ENCODE results near the gene CRIP2. TPM values are rescaled to one million over a fixed set of nuclear protein-coding genes. Genes with fewer than 3 reads are reported as not detected.

CRIP2 gene
- total RNA-seq: 10 to 100 TPM; 23.1 to 46.5 (median 30.2) TPM
- 10 to 100 TPM; 28.5 to 71.8 (median 47.3) TPM for polyA plus RNA-seq
- long read RNA-seq, donor 1, transcript CRIP2-201 (8 exons, 1,857 nt): major isoform, 13 of 28 reads
- long read RNA-seq, donor 1, partial matches to known transcripts: 6 of 28 reads
- long read RNA-seq, donor 1, other reads (novel, unspliced or antisense): 4 of 28 reads
- long read RNA-seq, donor 2, transcript CRIP2-201 (8 exons, 1,857 nt): major isoform, 40 of 49 reads
- long read RNA-seq, donor 2, partial matches to known transcripts: 4 of 49 reads
- long read RNA-seq, donor 2, other reads (novel, unspliced or antisense): 1 of 49 reads

- Histone ChIP-seq H3K4me3 (peak within 1 kb of the TSS; percentile 78), H3K9me3 (no peaks in the 10 kb centered on the region), H3K27me3 (ENCODE audit: insufficient read depth in 3 of 3, low read length in 2 of 3) (peaks cover 0 to 4% (median 2%) of the 10 kb centered on the region in 3 donors), H3K27ac (peak within 1 kb of the TSS; percentile 67), H3K4me1 (peaks cover 43% of the 10 kb centered on the region), H3K36me3 (ENCODE audit: insufficient read depth in 1 of 2, low read depth in 1 of 2) (peaks cover 0 to 11% of the 10 kb centered on the region in 2 donors)
- DNase-seq (peak in 1 of 2 donors; percentile 52), ATAC-seq (peak in 1 of 4 donors; percentile 25)
- no peak for TF ChIP-seq CTCF (IDR thresholded peaks at IDR 0.05)
- intact Hi-C loops (cut with DNase I): no loop called here
- WGBS, 3 donors: 0 to 1% (median 0%) methylated on average over 43 to 117 of the region's 118 CpGs
These were observed at the start of gene CRIP2 for GRCh38 chr14:105474483-105475268. CRIP2 (plus strand) TSS chr14:105474821; CDS start chr14:105474863, 42 bp downstream.

- no peak for TF ChIP-seq CTCF (IDR thresholded peaks at IDR 0.05)
- DNase-seq (no peak), ATAC-seq (no peak)
- no peaks in the 10 kb centered on the region for H3K9me3 ChIP-seq
- 94 to 97% (median 96%) methylated on average over 12 of the region's 12 CpGs for WGBS, 3 donors
- peaks cover 16% of the 10 kb centered on the region for H3K4me1 ChIP-seq
- intact Hi-C loops (cut with DNase I): no loop called here
- peaks cover 0 to 7% of the 10 kb centered on the region in 2 donors for H3K36me3 ChIP-seq (ENCODE audit: insufficient read depth in 1 of 2, low read depth in 1 of 2)
- H3K4me3 ChIP-seq: no peak overlapping the region
- H3K27ac ChIP-seq: no peak overlapping the region
- no peaks in the 10 kb centered on the region for H3K27me3 ChIP-seq (ENCODE audit: insufficient read depth in 3 of 3, low read length in 2 of 3)
These were observed 49.8 kb upstream of the CRIP2 start for GRCh38 chr14:105424861-105425260.

GRCh38 chr14:105425823-105426247 lies 48.8 kb upstream of the CRIP2 start:
- Histone ChIP-seq H3K27me3 (ENCODE audit: insufficient read depth in 3 of 3, low read length in 2 of 3) (no peaks in the 10 kb centered on the region), H3K36me3 (ENCODE audit: insufficient read depth in 1 of 2, low read depth in 1 of 2) (peaks cover 0 to 7% of the 10 kb centered on the region in 2 donors), H3K4me1 (peaks cover 11% of the 10 kb centered on the region), H3K27ac (no peak overlapping the region), H3K9me3 (no peaks in the 10 kb centered on the region), H3K4me3 (no peak overlapping the region)
- no peak for TF ChIP-seq CTCF (IDR thresholded peaks at IDR 0.05)
- ATAC-seq (no peak), DNase-seq (no peak)
- WGBS, 3 donors: 93 to 98% (median 94%) methylated on average over 21 to 23 of the region's 23 CpGs
- intact Hi-C loops (cut with DNase I): no loop called here

GRCh38 chr14:105426416-105427130 lies 48.0 kb upstream of the CRIP2 start:
- Histone ChIP-seq H3K4me3 (no peak overlapping the region), H3K4me1 (peaks cover 4% of the 10 kb centered on the region), H3K9me3 (no peaks in the 10 kb centered on the region), H3K36me3 (ENCODE audit: insufficient read depth in 1 of 2, low read depth in 1 of 2) (peaks cover 0 to 7% of the 10 kb centered on the region in 2 donors), H3K27me3 (ENCODE audit: insufficient read depth in 3 of 3, low read length in 2 of 3) (no peaks in the 10 kb centered on the region), H3K27ac (no peak overlapping the region)
- intact Hi-C loops (cut with DNase I): no loop called here
- ATAC-seq: no peak
- 94 to 98% (median 96%) methylated on average over 21 of the region's 21 CpGs for WGBS, 3 donors
- no peak for TF ChIP-seq CTCF (IDR thresholded peaks at IDR 0.05)
- no peak for DNase-seq
